ENCODE measurements around the gene TAF6. TPM values are rescaled to one million over a fixed set of nuclear protein-coding genes. Genes with fewer than 3 reads are reported as not detected.
A peak's percentile ranks its signal among the peaks of the same experiment; 100 is the strongest.

The TAF6 gene
- total RNA-seq, 1 donor, result 38.6 TPM

- no peak for TF ChIP-seq CTCF (IDR thresholded peaks at IDR 0.05; ENCODE audit: insufficient read depth, low read length)
- DNase-seq (ENCODE audit: low read depth), result no peak
- no peak overlapping the region for H3K4me3 ChIP-seq (ENCODE audit: low read depth, low read length)
Measured at GRCh38 chr7:100059251-100059739, 59.9 kb downstream of the TAF6 start.

Small RNAs within 50 kb of the gene (small RNA-seq; reads per million reads assigned to genes)
- gene MIR106B (3,449 reads per million, percentile 100 among the genes with 10 or more reads in this experiment), gene MIR25 (1,462 reads per million, percentile 99 among the genes with 10 or more reads in this experiment), gene MIR93 (3,687 reads per million, percentile 100 among the genes with 10 or more reads in this experiment)

Other genes with a start within 250 kb of the TAF6 start
- gene OR2AE1, start 242.3 kb downstream of the TAF6 start, total RNA-seq (ENCODE audit: low replicate concordance), result 0.63 and 0.65 TPM in 2 replicates
- gene TRIM4, start 199.8 kb downstream of the TAF6 start, total RNA-seq (ENCODE audit: low replicate concordance), result 26.3 and 34.8 TPM in 2 replicates
- gene GJC3, start 189.7 kb downstream of the TAF6 start, total RNA-seq (ENCODE audit: low replicate concordance), result not detected in 2 replicates
- not detected in 2 replicates for gene AZGP1, start 143.3 kb downstream of the TAF6 start, total RNA-seq (ENCODE audit: low replicate concordance)
- 28.9 and 41.9 TPM in 2 replicates for gene ZKSCAN1, start 103.8 kb downstream of the TAF6 start, total RNA-seq (ENCODE audit: low replicate concordance)
- 5.7 and 9.3 TPM in 2 replicates for gene ZSCAN21, start 69.6 kb downstream of the TAF6 start, total RNA-seq (ENCODE audit: low replicate concordance)
- gene ZNF3, start 37.6 kb downstream of the TAF6 start, total RNA-seq (ENCODE audit: low replicate concordance), result 24.3 and 71.3 TPM in 2 replicates
- 27.1 and 83.7 TPM in 2 replicates for gene COPS6, start 30.4 kb downstream of the TAF6 start, total RNA-seq (ENCODE audit: low replicate concordance)
- gene MCM7, start 18.0 kb downstream of the TAF6 start, total RNA-seq (ENCODE audit: low replicate concordance), result 13.1 and 97.7 TPM in 2 replicates
- 17.6 and 18.2 TPM in 2 replicates for gene AP4M1, start 17.7 kb downstream of the TAF6 start, total RNA-seq (ENCODE audit: low replicate concordance)
- gene CNPY4, start 276 bp upstream of the TAF6 start, total RNA-seq (ENCODE audit: low replicate concordance), result 25.4 and 54.5 TPM in 2 replicates
- 1.9 and 4.2 TPM in 2 replicates for gene MBLAC1, start 7.6 kb upstream of the TAF6 start, total RNA-seq (ENCODE audit: low replicate concordance)
- 82.2 and 316 TPM in 2 replicates for gene LAMTOR4, start 29.6 kb upstream of the TAF6 start, total RNA-seq (ENCODE audit: low replicate concordance)
- gene TRAPPC14, start 39.4 kb upstream of the TAF6 start, total RNA-seq (ENCODE audit: low replicate concordance), result 3.5 and 10.0 TPM in 2 replicates
- 4.0 and 9.8 TPM in 2 replicates for gene GAL3ST4, start 49.3 kb upstream of the TAF6 start, total RNA-seq (ENCODE audit: low replicate concordance)
- 1.2 and 4.5 TPM in 2 replicates for gene GPC2, start 58.0 kb upstream of the TAF6 start, total RNA-seq (ENCODE audit: low replicate concordance)
- gene STAG3, start 58.6 kb upstream of the TAF6 start, total RNA-seq (ENCODE audit: low replicate concordance), result 0.90 and 4.8 TPM in 2 replicates
- not detected in 2 replicates for gene PVRIG, start 100.6 kb upstream of the TAF6 start, total RNA-seq (ENCODE audit: low replicate concordance)
- gene SPDYE3, start 188.3 kb upstream of the TAF6 start, total RNA-seq (ENCODE audit: low replicate concordance), result not detected in 2 replicates
- 4.4 and 8.1 TPM in 2 replicates for gene PILRB, start 238.8 kb upstream of the TAF6 start, total RNA-seq (ENCODE audit: low replicate concordance)

Data from fibroblast of the aortic adventitia (primary cell).